Activated T-helper 1 cell treated with anti-CD3 and anti-CD28 coated beads, Interleukin-12 subunit alpha, Interleukin-12 subunit beta, Interleukin-2, Interleukin-4 antibody, amounts not matched to agents 30 ng/mL and 10 ng/mL and 1 ng/mL, durations not matched to agents 14 hours and 24 hours and 36 hours (primary cell): Measurements from ENCODE around the gene URGCP. TPM values are rescaled to one million over a fixed set of nuclear protein-coding genes. Genes with fewer than 3 reads are reported as not detected.

Source experiments
- DNase-seq: peaks from one replicate; pipeline ENCODE4 v3.0.0; 2021; ENCODE audit warnings: low spot score
- H3K27ac Mint-ChIP-seq: one replicate; pipeline ENCODE4 v1.8.0; 2021; ENCODE audit warnings: mild to moderate bottlenecking, mixed read lengths
- H3K27me3 Mint-ChIP-seq: one replicate; pipeline ENCODE4 v1.8.0; 2022; ENCODE audit warnings: mild to moderate bottlenecking, moderate library complexity, mixed read lengths; ENCODE audit not compliant: insufficient read depth
- H3K36me3 Mint-ChIP-seq: one replicate; pipeline ENCODE4 v1.8.0; 2021; ENCODE audit warnings: low read depth, mixed read lengths
- H3K4me1 Mint-ChIP-seq: one replicate; pipeline ENCODE4 v1.8.0; 2021; ENCODE audit warnings: low read depth, mixed read lengths
- H3K4me3 Mint-ChIP-seq: one replicate; pipeline ENCODE4 v1.8.0; 2021; ENCODE audit warnings: mild to moderate bottlenecking, moderate library complexity, mixed read lengths
- H3K9me3 Mint-ChIP-seq: one replicate; pipeline ENCODE4 v1.8.0; 2021; ENCODE audit warnings: mixed read lengths
- intact Hi-C: fragments of 100-400 bp; cut with micrococcal nuclease; formaldehyde crosslinking; loops from one replicate; pipeline ENCODE4 v1.15.1; 2024
- total RNA-seq: library from RNA; stranded (reverse); gene quantifications from 2 replicates; pipeline ENCODE4 v1.2.3, GENCODE V29; 2022

URGCP gene
- total RNA-seq, 1 donor from 2014 or later: 32.2 TPM

DNA sequence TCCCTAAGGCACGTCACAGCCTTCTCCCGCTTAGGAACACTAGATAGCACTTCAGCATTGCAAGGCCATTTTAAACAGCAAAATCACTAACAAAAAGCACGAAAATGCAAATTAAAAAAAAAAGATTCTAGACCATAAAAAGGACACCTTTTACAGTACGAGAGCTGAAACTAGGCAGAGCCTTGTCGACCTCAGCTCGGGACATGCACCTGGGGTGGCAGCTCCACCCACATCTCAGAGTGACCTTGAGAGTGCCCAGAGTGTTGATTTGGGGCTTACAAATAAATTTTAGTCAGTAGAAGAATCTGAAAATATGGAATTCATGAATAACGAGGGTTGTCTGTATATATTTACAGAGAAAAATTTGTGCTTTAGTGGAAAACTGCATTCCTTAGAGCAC is 38.2 kb downstream of the URGCP start:
- intact Hi-C loops: loop anchor here (2.0 to 10.0 kb wide), 2 partner anchors 33 to 257 kb away; partner anchors contain the start of gene POLD2
- H3K4me1 Mint-ChIP-seq: peaks cover 23% of the 10 kb centered on the region

DNA sequence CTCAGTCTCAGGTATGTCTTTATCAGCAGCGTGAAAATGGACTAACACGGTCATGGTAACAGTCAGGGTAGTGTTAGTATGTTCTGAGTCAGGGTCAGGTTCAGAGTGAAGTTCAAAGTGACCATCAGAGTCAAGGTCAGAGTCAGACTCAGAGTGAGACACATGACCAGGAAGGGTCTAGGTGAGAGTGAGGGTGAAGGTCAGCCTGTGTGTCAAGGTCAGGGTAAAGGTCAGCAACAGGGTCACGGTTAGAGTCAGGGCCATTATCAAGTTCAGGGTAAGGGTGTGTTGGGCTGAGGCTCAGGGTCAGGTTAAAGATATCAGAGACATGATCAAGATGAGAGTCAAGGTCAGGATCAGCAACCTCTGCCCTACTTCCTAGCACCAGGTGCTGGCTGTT is 41.1 kb downstream of the URGCP start:
- Mint-ChIP-seq H3K27me3 (peaks cover 10% of the 10 kb centered on the region), H3K27ac (no peak overlapping the region), H3K36me3 (peaks cover 25% of the 10 kb centered on the region), H3K4me1 (peaks cover 21% of the 10 kb centered on the region), H3K4me3 (no peak overlapping the region), H3K9me3 (no peaks in the 10 kb centered on the region)
- no peak for DNase-seq
- intact Hi-C loops: loop anchor here (10.0 kb wide), 1 partner anchor 260 kb away; the partner anchor contains the start of gene POLD2

More for the DNA sequence above, 38.2 kb downstream of the URGCP start:
- Mint-ChIP-seq H3K4me3 (peak overlapping the region; percentile 85), H3K27me3 (peaks cover 3% of the 10 kb centered on the region), H3K36me3 (peaks cover 25% of the 10 kb centered on the region), H3K9me3 (peaks cover 5% of the 10 kb centered on the region), H3K27ac (no peak overlapping the region)
- no peak for DNase-seq

- DNase-seq: no peak
- H3K9me3 Mint-ChIP-seq: no peaks in the 10 kb centered on the region
- H3K27ac Mint-ChIP-seq: no peak overlapping the region
- peaks cover 25% of the 10 kb centered on the region for H3K36me3 Mint-ChIP-seq
- H3K4me3 Mint-ChIP-seq: no peak overlapping the region
- H3K27me3 Mint-ChIP-seq: peaks cover 13% of the 10 kb centered on the region
- peaks cover 12% of the 10 kb centered on the region for H3K4me1 Mint-ChIP-seq
- intact Hi-C loops: loop anchor here (10.0 kb wide), 1 partner anchor 261 kb away; the partner anchor contains the start of gene POLD2
These were observed 42.3 kb downstream of the URGCP start for GRCh38 chr7:43864126-43864525.

DNA sequence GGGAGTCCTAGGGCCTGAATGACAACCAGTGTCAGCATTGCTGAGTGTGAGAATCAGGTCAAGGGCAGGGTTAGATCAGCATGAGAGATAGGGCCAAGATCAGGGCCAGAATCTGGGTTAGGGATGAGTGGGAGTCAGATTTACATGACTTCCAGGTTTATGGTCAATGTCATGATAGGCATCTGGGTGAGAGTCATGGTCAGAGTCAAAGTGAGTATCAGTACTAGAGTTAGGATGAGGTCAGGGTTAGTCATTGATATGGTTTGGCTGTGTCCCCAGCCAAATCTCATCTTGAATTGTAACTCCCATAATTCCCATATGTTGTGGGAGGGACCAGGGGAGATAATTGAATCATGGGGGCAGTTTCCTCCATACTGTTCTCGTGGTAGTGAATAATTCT is 49.4 kb downstream of the URGCP start:
- H3K27ac Mint-ChIP-seq: no peak overlapping the region
- intact Hi-C loops: no loop called here

GRCh38 chr7:43856316-43856715 is 50.1 kb downstream of the URGCP start:
- DNase-seq: no peak
- peaks cover 6% of the 10 kb centered on the region for H3K27me3 Mint-ChIP-seq
- intact Hi-C loops: no loop called here
- no peaks in the 10 kb centered on the region for H3K4me1 Mint-ChIP-seq
- no peaks in the 10 kb centered on the region for H3K36me3 Mint-ChIP-seq
- H3K4me3 Mint-ChIP-seq: no peak overlapping the region
- H3K27ac Mint-ChIP-seq: no peak overlapping the region
- no peaks in the 10 kb centered on the region for H3K9me3 Mint-ChIP-seq

More for the DNA sequence above, 49.4 kb downstream of the URGCP start:
- Mint-ChIP-seq H3K36me3 (no peaks in the 10 kb centered on the region), H3K4me3 (no peak overlapping the region), H3K9me3 (no peaks in the 10 kb centered on the region), H3K27me3 (peaks cover 9% of the 10 kb centered on the region), H3K4me1 (no peaks in the 10 kb centered on the region)
- no peak for DNase-seq

DNA sequence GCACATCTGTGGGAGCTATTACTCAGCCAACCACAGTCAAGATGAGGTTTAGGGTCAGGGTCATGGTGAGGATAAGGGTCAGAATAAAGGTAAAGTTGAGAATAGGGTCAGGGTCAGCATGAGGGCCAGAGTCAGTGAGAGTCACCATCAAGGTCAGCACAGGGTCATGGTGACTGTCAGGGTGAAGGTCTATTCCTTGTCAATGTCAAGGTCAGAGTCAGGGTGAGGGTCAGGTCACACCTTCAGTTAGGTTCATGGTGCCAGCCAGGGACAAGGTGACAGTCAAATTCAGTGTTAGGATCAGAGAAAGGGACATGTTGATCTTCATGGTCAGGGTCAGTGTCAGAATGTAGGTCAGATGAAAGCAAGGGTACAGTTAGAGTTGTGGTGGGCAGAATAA is 51.2 kb downstream of the URGCP start:
- no peak for DNase-seq
- intact Hi-C loops: no loop called here
- Mint-ChIP-seq H3K4me1 (no peaks in the 10 kb centered on the region), H3K4me3 (no peak overlapping the region), H3K36me3 (no peaks in the 10 kb centered on the region), H3K27ac (no peak overlapping the region), H3K9me3 (no peaks in the 10 kb centered on the region), H3K27me3 (peaks cover 2% of the 10 kb centered on the region)

DNA sequence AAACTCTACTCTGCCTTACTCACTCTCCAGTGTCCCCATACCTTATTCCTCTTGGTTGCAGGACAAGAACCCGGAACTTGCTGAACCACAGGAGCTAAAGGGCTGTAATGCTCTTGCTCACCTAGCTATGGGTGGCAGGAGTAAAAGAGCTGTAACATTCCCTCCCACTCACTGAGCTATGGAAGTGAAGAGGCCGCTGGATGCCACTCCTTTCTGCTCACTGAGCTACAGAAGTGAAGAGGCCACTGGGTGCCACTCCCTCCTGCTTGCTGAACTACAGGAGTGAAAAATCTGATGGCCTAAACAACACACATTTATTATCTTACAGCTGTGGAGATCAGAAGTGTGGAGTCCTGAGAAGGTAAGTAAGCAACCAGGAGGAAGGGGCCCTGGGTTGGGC is 54.6 kb downstream of the URGCP start:
- no peak for DNase-seq
- Mint-ChIP-seq H3K27me3 (no peaks in the 10 kb centered on the region), H3K27ac (no peak overlapping the region), H3K4me1 (no peaks in the 10 kb centered on the region), H3K36me3 (no peaks in the 10 kb centered on the region), H3K4me3 (no peak overlapping the region), H3K9me3 (no peaks in the 10 kb centered on the region)
- intact Hi-C loops: no loop called here

- Mint-ChIP-seq H3K9me3 (no peaks in the 10 kb centered on the region), H3K4me1 (no peaks in the 10 kb centered on the region), H3K36me3 (no peaks in the 10 kb centered on the region), H3K27me3 (no peaks in the 10 kb centered on the region), H3K27ac (no peak overlapping the region), H3K4me3 (no peak overlapping the region)
- no peak for DNase-seq
- intact Hi-C loops: no loop called here
These were observed 55.9 kb downstream of the URGCP start for GRCh38 chr7:43850348-43851116.

- Mint-ChIP-seq H3K4me3 (no peak overlapping the region), H3K4me1 (no peaks in the 10 kb centered on the region), H3K27ac (no peak overlapping the region), H3K36me3 (no peaks in the 10 kb centered on the region), H3K27me3 (no peaks in the 10 kb centered on the region), H3K9me3 (no peaks in the 10 kb centered on the region)
- intact Hi-C loops: no loop called here
- no peak for DNase-seq
These were observed 57.3 kb downstream of the URGCP start for GRCh38 chr7:43849047-43849446.

- no peaks in the 10 kb centered on the region for H3K9me3 Mint-ChIP-seq
- H3K4me3 Mint-ChIP-seq: no peak overlapping the region
- peaks cover 3% of the 10 kb centered on the region for H3K27me3 Mint-ChIP-seq
- no peak for DNase-seq
- no peaks in the 10 kb centered on the region for H3K4me1 Mint-ChIP-seq
- intact Hi-C loops: no loop called here
- H3K36me3 Mint-ChIP-seq: no peaks in the 10 kb centered on the region
- no peak overlapping the region for H3K27ac Mint-ChIP-seq
These were observed 58.9 kb downstream of the URGCP start for GRCh38 chr7:43847496-43847895.

- Mint-ChIP-seq H3K4me3 (no peak overlapping the region), H3K36me3 (no peaks in the 10 kb centered on the region), H3K4me1 (no peaks in the 10 kb centered on the region), H3K27me3 (peaks cover 3% of the 10 kb centered on the region), H3K9me3 (no peaks in the 10 kb centered on the region), H3K27ac (no peak overlapping the region)
- intact Hi-C loops: no loop called here
- no peak for DNase-seq
These were observed 61.7 kb downstream of the URGCP start for GRCh38 chr7:43844662-43845061.

DNA sequence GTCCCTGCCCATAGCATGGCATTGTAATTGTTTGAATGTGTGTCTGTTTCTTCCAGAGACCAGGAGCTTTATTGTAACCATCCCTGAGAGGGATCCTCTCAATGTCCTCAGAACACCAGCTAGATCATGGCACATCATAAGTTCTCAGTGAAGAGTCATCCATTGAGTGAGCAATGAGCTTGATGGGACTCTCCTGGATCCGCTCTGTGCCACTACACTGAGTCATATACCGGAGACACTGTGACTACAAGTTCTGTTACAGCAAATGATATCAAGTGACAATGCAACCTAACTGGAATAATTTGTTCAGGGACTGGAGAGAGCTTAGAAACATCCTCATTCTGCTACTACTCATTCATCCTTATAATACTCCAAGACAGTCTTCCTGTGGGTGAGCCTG is 62.1 kb downstream of the URGCP start:
- H3K9me3 Mint-ChIP-seq: no peaks in the 10 kb centered on the region
- intact Hi-C loops: no loop called here
- no peak overlapping the region for H3K27ac Mint-ChIP-seq
- H3K4me1 Mint-ChIP-seq: no peaks in the 10 kb centered on the region
- H3K36me3 Mint-ChIP-seq: no peaks in the 10 kb centered on the region
- no peak overlapping the region for H3K4me3 Mint-ChIP-seq
- no peak for DNase-seq
- peaks cover 3% of the 10 kb centered on the region for H3K27me3 Mint-ChIP-seq

- no peak overlapping the region for H3K4me3 Mint-ChIP-seq
- no peaks in the 10 kb centered on the region for H3K4me1 Mint-ChIP-seq
- DNase-seq: no peak
- intact Hi-C loops: no loop called here
- no peak overlapping the region for H3K27ac Mint-ChIP-seq
- no peaks in the 10 kb centered on the region for H3K9me3 Mint-ChIP-seq
- peaks cover 5% of the 10 kb centered on the region for H3K27me3 Mint-ChIP-seq
- H3K36me3 Mint-ChIP-seq: no peaks in the 10 kb centered on the region
These were observed 63.1 kb downstream of the URGCP start for GRCh38 chr7:43843296-43843695.
